Measurements from ENCODE around the gene KIF22. TPM values are rescaled to one million over a fixed set of nuclear protein-coding genes. Genes with fewer than 3 reads are reported as not detected.

The KIF22 gene
- polyA plus RNA-seq, 2 donors = 43.3 to 57.9 TPM

DNA sequence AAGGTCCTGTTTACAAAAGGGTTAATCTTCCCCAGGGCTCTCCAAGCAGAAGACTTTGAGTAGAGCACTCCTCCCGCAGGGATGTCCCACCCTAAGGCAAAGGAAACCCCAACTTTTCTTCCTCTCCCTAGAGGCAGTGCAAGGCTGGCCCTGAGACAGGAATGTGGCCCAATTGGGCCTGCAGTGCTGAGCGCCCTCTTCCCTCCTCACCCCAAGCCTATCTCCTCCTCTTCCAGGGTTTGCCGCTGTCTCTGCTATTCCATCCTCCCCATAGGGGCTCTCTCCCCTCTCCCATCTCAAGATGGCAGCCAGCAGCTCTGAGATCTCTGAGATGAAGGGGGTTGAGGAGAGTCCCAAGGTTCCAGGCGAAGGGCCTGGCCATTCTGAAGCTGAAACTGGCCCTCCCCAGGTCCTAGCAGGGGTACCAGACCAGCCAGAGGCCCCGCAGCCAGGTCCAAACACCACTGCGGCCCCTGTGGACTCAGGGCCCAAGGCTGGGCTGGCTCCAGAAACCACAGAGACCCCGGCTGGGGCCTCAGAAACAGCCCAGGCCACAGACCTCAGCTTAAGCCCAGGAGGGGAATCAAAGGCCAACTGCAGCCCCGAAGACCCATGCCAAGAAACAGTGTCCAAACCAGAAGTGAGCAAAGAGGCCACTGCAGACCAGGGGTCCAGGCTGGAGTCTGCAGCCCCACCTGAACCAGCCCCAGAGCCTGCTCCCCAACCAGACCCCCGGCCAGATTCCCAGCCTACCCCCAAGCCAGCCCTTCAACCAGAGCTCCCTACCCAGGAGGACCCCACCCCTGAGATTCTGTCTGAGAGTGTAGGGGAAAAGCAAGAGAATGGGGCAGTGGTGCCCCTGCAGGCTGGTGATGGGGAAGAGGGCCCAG, 22.4 kb downstream of the KIF22 start:
- H3K27ac ChIP-seq (ENCODE audit: low read depth in 2 of 2, low read length in 1 of 2) = peak overlapping the region; percentile 75 to 89
- H3K4me1 ChIP-seq (ENCODE audit: control insufficient read depth in 2 of 2, insufficient read depth in 2 of 2, low read length in 1 of 2) = peaks cover 11 to 38% of the 10 kb centered on the region in 2 donors
- H3K4me3 ChIP-seq (ENCODE audit: low read depth in 1 of 2, low read length in 2 of 2) = no peak overlapping the region

DNA sequence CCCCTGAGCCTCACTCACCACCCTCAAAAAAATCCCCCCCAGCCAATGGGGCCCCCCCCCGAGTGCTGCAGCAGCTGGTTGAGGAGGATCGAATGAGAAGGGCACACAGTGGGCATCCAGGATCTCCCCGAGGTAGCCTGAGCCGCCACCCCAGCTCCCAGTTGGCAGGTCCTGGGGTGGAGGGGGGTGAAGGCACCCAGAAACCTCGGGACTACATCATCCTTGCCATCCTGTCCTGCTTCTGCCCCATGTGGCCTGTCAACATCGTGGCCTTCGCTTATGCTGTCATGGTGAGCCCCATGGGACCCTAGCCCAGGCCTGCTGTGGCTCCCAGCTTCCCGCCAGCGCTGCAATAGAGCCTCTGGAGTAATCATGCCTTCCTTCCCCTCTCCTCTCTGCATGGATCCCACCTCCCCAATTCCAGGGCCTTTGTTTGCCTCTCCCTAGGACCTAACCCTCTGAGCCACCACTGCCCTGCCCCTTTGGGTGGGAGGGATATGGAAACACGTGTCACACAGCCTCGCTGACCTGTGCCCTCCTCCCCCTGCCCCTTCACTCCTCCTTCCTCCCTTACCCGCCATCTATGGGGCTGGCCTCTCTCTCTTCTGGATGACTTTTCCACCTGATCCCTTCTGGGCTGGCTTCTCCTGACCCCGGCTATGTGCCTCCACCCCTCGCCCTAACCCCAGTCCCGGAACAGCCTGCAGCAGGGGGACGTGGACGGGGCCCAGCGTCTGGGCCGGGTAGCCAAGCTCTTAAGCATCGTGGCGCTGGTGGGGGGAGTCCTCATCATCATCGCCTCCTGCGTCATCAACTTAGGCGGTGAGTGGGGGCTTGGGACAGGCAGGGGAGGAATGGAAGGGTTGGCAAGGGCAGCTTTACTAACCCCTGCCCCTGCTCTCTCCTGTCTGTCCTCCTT, 23.4 kb downstream of the KIF22 start:
- Histone ChIP-seq H3K36me3 (ENCODE audit: control insufficient read depth in 2 of 2, insufficient read depth in 2 of 2, low read length in 1 of 2) (peaks cover 0 to 11% of the 10 kb centered on the region in 2 donors), H3K4me3 (ENCODE audit: low read depth in 1 of 2, low read length in 2 of 2) (no peak overlapping the region), H3K27me3 (ENCODE audit: control insufficient read depth in 1 of 2, insufficient read depth in 2 of 2, low read length in 2 of 2) (no peaks in the 10 kb centered on the region), H3K4me1 (ENCODE audit: control insufficient read depth in 2 of 2, insufficient read depth in 2 of 2, low read length in 1 of 2) (peaks cover 11 to 31% of the 10 kb centered on the region in 2 donors), H3K9me3 (ENCODE audit: control insufficient read depth in 2 of 2, insufficient read depth in 1 of 2, low read depth in 1 of 2, low read length in 1 of 2) (no peaks in the 10 kb centered on the region), H3K27ac (ENCODE audit: low read depth in 2 of 2, low read length in 1 of 2) (peak overlapping the region in 1 of 2 donors; percentile 48)
- 78% methylated on average over 24 of the region's 24 CpGs for WGBS, 2 donors

More for the DNA sequence above, 22.4 kb downstream of the KIF22 start:
- H3K36me3 ChIP-seq (ENCODE audit: control insufficient read depth in 2 of 2, insufficient read depth in 2 of 2, low read length in 1 of 2) = peaks cover 4 to 15% of the 10 kb centered on the region in 2 donors
- no peaks in the 10 kb centered on the region for H3K9me3 ChIP-seq (ENCODE audit: control insufficient read depth in 2 of 2, insufficient read depth in 1 of 2, low read depth in 1 of 2, low read length in 1 of 2)
- H3K27me3 ChIP-seq (ENCODE audit: control insufficient read depth in 1 of 2, insufficient read depth in 2 of 2, low read length in 2 of 2) = no peaks in the 10 kb centered on the region
- WGBS, 2 donors = 74 to 77% methylated on average over 9 of the region's 9 CpGs

DNA sequence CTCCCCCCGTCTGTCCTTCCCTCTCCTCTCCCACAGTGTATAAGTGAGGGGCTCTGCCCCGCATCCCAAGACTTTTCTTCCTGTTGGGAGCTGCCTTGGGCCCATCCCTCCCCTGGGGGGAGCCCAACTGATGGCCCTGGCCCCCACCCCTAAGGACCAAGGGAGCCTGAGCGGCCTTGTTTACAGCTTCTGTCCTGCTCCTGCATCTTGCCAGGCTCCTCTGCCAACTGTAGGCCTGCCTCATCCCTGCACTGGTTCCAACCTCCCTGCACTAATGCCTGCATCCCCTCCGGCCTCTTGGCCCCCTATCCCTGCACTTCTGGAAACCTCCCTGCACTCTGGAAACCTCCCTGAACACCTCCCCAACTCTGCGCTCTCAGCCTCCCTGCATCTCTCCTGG, 24.0 kb downstream of the KIF22 start:
- Histone ChIP-seq H3K27ac (ENCODE audit: low read depth in 2 of 2, low read length in 1 of 2) (peak overlapping the region in 1 of 2 donors; percentile 76), H3K4me1 (ENCODE audit: control insufficient read depth in 2 of 2, insufficient read depth in 2 of 2, low read length in 1 of 2) (peaks cover 13 to 27% of the 10 kb centered on the region in 2 donors), H3K36me3 (ENCODE audit: control insufficient read depth in 2 of 2, insufficient read depth in 2 of 2, low read length in 1 of 2) (peaks cover 0 to 5% of the 10 kb centered on the region in 2 donors), H3K9me3 (ENCODE audit: control insufficient read depth in 2 of 2, insufficient read depth in 1 of 2, low read depth in 1 of 2, low read length in 1 of 2) (no peaks in the 10 kb centered on the region), H3K27me3 (ENCODE audit: control insufficient read depth in 1 of 2, insufficient read depth in 2 of 2, low read length in 2 of 2) (no peaks in the 10 kb centered on the region), H3K4me3 (ENCODE audit: low read depth in 1 of 2, low read length in 2 of 2) (no peak overlapping the region)
- WGBS, 2 donors = 76 to 80% methylated on average over 5 of the region's 5 CpGs

DNA sequence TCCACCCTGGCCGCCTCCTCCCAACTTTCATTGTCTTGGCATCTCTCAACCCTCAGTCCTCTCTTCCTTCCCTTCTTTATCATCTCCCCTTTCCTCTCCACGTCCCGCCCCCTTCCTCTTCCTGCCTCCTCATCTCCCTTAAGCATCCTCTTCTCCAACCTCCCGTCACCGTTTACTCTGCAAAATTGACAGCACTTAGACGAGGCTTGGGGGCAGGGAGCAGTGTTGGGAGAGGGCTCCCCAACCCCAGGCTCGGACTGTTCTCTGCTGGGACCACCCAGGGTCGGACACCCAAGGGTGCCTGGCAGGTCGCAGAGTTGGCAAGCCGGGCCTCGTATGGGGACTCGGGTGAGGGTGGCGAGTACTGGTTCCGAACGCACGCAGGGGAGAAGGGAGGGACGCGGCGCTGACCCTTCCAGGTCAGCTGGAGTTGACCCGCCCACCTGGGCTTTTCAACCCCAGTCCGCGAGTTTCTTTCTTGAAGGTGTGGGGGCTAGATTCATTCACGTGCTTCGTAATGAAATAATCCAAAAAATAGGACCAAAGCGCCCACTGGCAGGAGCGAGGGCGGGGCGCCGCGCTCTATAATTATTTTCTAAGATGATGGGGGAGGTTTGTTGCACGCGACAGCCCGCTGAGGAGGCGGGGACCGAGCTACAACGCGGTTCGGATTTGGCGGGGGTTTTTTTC, 24.6 kb downstream of the KIF22 start:
- H3K9me3 ChIP-seq (ENCODE audit: control insufficient read depth in 2 of 2, insufficient read depth in 1 of 2, low read depth in 1 of 2, low read length in 1 of 2) = no peaks in the 10 kb centered on the region
- H3K4me3 ChIP-seq (ENCODE audit: low read depth in 1 of 2, low read length in 2 of 2) = peak overlapping the region; percentile 4 to 73
- H3K27ac ChIP-seq (ENCODE audit: low read depth in 2 of 2, low read length in 1 of 2) = peak overlapping the region; percentile 76 to 92
- no peaks in the 10 kb centered on the region for H3K27me3 ChIP-seq (ENCODE audit: control insufficient read depth in 1 of 2, insufficient read depth in 2 of 2, low read length in 2 of 2)
- peaks cover 11 to 26% of the 10 kb centered on the region in 2 donors for H3K4me1 ChIP-seq (ENCODE audit: control insufficient read depth in 2 of 2, insufficient read depth in 2 of 2, low read length in 1 of 2)
- 5 to 7% methylated on average over 39 of the region's 39 CpGs for WGBS, 2 donors
- H3K36me3 ChIP-seq (ENCODE audit: control insufficient read depth in 2 of 2, insufficient read depth in 2 of 2, low read length in 1 of 2) = no peaks in the 10 kb centered on the region

DNA sequence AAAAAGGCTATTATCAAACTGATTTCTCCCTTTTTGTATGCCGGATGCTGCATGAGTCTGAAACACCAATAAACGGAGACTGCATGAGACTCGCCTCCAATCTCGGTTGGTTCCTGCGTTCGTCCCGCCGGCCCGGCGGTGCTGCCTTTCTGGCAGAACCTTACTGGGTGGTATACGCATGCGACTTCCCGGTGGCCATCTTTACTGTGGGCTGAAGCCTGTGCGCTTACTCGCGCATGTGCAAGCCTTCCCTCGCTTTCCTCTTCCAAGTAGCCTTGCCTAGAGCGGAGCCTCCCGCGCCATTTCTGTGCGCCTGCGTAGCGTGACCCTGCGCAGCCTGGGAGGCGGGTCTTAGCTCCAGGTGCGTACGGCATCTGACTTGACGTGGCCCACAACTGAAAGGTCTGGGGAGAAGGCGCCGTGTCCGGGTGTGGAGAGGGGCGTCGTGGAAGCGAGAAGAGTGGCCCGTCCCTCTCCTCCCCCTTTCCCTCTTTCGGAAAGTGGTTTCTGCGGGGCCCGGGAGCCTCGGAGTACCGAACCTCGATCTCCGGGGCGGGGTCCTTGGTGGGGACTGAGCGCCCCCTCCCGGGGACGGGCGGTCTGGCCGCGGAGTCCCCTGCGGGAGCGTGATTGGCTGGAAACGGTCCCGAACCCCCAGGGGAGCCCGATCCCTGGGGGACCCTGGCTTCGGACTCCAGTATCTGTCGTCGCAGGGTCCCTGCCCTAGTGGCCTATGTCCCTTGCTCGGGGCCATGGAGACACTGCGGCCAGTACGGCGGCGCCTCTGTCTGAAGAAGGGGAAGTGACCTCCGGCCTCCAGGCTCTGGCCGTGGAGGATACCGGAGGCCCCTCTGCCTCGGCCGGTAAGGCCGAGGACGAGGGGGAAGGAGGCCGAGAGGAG, 25.5 kb downstream of the KIF22 start, which contains the start of gene PAGR1:
Gene PAGR1, plus strand, starts transcription at position 360 of the 901 bp plus-strand sequence. Its CDS starts 374 bp downstream, at position 734.
- 0 to 1% methylated on average over 70 of the region's 70 CpGs for WGBS, 2 donors
- peaks cover 9 to 22% of the 10 kb centered on the region in 2 donors for H3K4me1 ChIP-seq (ENCODE audit: control insufficient read depth in 2 of 2, insufficient read depth in 2 of 2, low read length in 1 of 2)

DNA sequence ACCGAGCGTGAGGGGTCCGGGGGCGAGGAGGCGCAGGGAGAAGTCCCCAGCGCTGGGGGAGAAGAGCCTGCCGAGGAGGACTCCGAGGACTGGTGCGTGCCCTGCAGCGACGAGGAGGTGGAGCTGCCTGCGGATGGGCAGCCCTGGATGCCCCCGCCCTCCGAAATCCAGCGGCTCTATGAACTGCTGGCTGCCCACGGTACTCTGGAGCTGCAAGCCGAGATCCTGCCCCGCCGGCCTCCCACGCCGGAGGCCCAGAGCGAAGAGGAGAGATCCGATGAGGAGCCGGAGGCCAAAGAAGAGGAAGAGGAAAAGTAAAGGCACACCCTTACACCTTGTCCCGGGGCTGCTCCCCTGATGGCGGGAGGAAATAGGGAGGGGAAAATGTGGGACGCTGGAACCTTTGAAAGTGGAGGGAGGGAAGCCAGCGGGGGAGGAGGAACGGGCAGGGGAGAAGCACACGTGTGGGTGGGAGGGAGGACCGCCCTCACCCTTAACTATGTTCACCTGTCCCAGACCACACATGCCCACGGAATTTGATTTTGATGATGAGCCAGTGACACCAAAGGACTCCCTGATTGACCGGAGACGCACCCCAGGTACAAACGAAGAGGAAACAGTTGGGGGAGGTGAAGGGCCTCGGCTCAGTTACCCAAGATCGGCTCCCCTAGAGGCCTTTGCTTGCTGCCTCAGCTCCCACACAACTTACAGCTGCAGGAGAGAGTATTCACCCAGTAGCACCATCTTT, 26.3 kb downstream of the KIF22 start:
- 2 to 3% methylated on average over 31 to 37 of the region's 37 CpGs for WGBS, 2 donors
- H3K27ac ChIP-seq (ENCODE audit: low read depth in 2 of 2, low read length in 1 of 2) = peak overlapping the region; percentile 92 to 97
- no peaks in the 10 kb centered on the region for H3K9me3 ChIP-seq (ENCODE audit: control insufficient read depth in 2 of 2, insufficient read depth in 1 of 2, low read depth in 1 of 2, low read length in 1 of 2)
- H3K4me1 ChIP-seq (ENCODE audit: control insufficient read depth in 2 of 2, insufficient read depth in 2 of 2, low read length in 1 of 2) = peaks cover 11 to 21% of the 10 kb centered on the region in 2 donors
- peak overlapping the region; percentile 73 to 76 for H3K4me3 ChIP-seq (ENCODE audit: low read depth in 1 of 2, low read length in 2 of 2)
- no peaks in the 10 kb centered on the region for H3K27me3 ChIP-seq (ENCODE audit: control insufficient read depth in 1 of 2, insufficient read depth in 2 of 2, low read length in 2 of 2)
- H3K36me3 ChIP-seq (ENCODE audit: control insufficient read depth in 2 of 2, insufficient read depth in 2 of 2, low read length in 1 of 2) = no peaks in the 10 kb centered on the region

More for the DNA sequence above, 25.5 kb downstream of the KIF22 start, which contains the start of gene PAGR1:
- Histone ChIP-seq H3K9me3 (ENCODE audit: control insufficient read depth in 2 of 2, insufficient read depth in 1 of 2, low read depth in 1 of 2, low read length in 1 of 2) (no peaks in the 10 kb centered on the region), H3K27me3 (ENCODE audit: control insufficient read depth in 1 of 2, insufficient read depth in 2 of 2, low read length in 2 of 2) (no peaks in the 10 kb centered on the region), H3K27ac (ENCODE audit: low read depth in 2 of 2, low read length in 1 of 2) (peak within 1 kb of the TSS; percentile 92 to 97), H3K36me3 (ENCODE audit: control insufficient read depth in 2 of 2, insufficient read depth in 2 of 2, low read length in 1 of 2) (no peaks in the 10 kb centered on the region), H3K4me3 (ENCODE audit: low read depth in 1 of 2, low read length in 2 of 2) (peak within 1 kb of the TSS; percentile 73 to 76)

DNA sequence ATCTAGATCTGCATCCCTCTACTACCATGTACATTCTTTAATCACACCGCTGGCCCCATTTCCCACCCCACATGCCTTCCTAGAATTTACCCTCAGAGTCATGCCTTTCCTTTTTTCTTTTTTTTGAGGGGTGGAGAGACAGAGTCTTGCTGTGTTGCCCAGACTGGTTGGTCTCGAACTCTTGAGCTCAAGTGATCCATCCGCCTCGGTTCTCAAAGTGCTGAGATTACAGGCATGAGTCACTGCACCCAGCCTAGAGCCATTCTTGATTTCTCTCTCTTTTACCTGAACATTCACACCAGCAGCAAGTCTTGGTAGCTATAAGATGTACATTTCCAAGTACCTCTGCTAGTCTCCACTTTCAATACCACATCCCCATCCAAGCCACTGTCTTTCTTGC, 27.5 kb downstream of the KIF22 start:
- Histone ChIP-seq H3K4me1 (ENCODE audit: control insufficient read depth in 2 of 2, insufficient read depth in 2 of 2, low read length in 1 of 2) (peaks cover 11 to 21% of the 10 kb centered on the region in 2 donors), H3K27ac (ENCODE audit: low read depth in 2 of 2, low read length in 1 of 2) (no peak overlapping the region), H3K9me3 (ENCODE audit: control insufficient read depth in 2 of 2, insufficient read depth in 1 of 2, low read depth in 1 of 2, low read length in 1 of 2) (no peaks in the 10 kb centered on the region), H3K27me3 (ENCODE audit: control insufficient read depth in 1 of 2, insufficient read depth in 2 of 2, low read length in 2 of 2) (no peaks in the 10 kb centered on the region), H3K4me3 (ENCODE audit: low read depth in 1 of 2, low read length in 2 of 2) (no peak overlapping the region), H3K36me3 (ENCODE audit: control insufficient read depth in 2 of 2, insufficient read depth in 2 of 2, low read length in 1 of 2) (no peaks in the 10 kb centered on the region)
- WGBS, 2 donors = 50 to 63% methylated on average over 4 of the region's 4 CpGs

DNA sequence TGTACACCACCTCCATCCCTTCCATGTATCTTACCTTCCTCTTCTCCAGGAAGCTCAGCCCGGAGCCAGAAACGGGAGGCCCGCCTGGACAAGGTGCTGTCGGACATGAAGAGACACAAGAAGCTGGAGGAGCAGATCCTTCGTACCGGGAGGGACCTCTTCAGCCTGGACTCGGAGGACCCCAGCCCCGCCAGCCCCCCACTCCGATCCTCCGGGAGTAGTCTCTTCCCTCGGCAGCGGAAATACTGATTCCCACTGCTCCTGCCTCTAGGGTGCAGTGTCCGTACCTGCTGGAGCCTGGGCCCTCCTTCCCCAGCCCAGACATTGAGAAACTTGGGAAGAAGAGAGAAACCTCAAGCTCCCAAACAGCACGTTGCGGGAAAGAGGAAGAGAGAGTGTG, 29.0 kb downstream of the KIF22 start:
- WGBS, 2 donors = 57 to 61% methylated on average over 15 of the region's 15 CpGs
- Histone ChIP-seq H3K36me3 (ENCODE audit: control insufficient read depth in 2 of 2, insufficient read depth in 2 of 2, low read length in 1 of 2) (no peaks in the 10 kb centered on the region), H3K27me3 (ENCODE audit: control insufficient read depth in 1 of 2, insufficient read depth in 2 of 2, low read length in 2 of 2) (no peaks in the 10 kb centered on the region), H3K4me1 (ENCODE audit: control insufficient read depth in 2 of 2, insufficient read depth in 2 of 2, low read length in 1 of 2) (peaks cover 14 to 25% of the 10 kb centered on the region in 2 donors), H3K27ac (ENCODE audit: low read depth in 2 of 2, low read length in 1 of 2) (peak overlapping the region in 1 of 2 donors; percentile 63), H3K4me3 (ENCODE audit: low read depth in 1 of 2, low read length in 2 of 2) (no peak overlapping the region), H3K9me3 (ENCODE audit: control insufficient read depth in 2 of 2, insufficient read depth in 1 of 2, low read depth in 1 of 2, low read length in 1 of 2) (no peaks in the 10 kb centered on the region)

Measured in esophagus (tissue), 2 donors.